HepG2 (cell line): ENCODE measurements around the gene DBNDD1. TPM values are rescaled to one million over a fixed set of nuclear protein-coding genes. Genes with fewer than 3 reads are reported as not detected.
A peak's percentile ranks its signal among the peaks of the same experiment; 100 is the strongest.

Source experiments
- CEBPB ChIP-seq: IDR thresholded peaks from 2 replicates; pipeline ENCODE4 v1.6.1; 2011; ENCODE audit warnings: low read depth, low read length, improper control_type of control experiment, borderline replicate concordance
- CEBPG ChIP-seq: IDR thresholded peaks from 2 replicates; pipeline ENCODE4 v1.6.1; 2016
- CTCF ChIP-seq: sonication (generic); formaldehyde crosslinking; IDR thresholded peaks from 2 replicates; pipeline ENCODE4 v1.5.0; 2020; ENCODE audit warnings: mild to moderate bottlenecking, missing genetic modification reagents, moderate library complexity
- HHEX ChIP-seq: IDR thresholded peaks from 2 replicates; pipeline ENCODE4 v1.6.1; 2016; ENCODE audit warnings: control low read depth
- NR2F6 ChIP-seq, 2 experiments: IDR thresholded peaks; 2 replicates each; pipeline ENCODE4 v1.6.1; 2016; ENCODE audit warnings: antibody characterized with exemption in 1 of 2, mild to moderate bottlenecking in 1 of 2
- RAD21 ChIP-seq: fragments of 450-650 bp; formaldehyde crosslinking; IDR thresholded peaks from 2 replicates; pipeline ENCODE4 v1.5.0; 2020; ENCODE audit warnings: mild to moderate bottlenecking
- RARG ChIP-seq: sonication (generic); formaldehyde crosslinking; IDR thresholded peaks from 2 replicates; pipeline ENCODE4 v1.4.0; 2020; ENCODE audit warnings: low read depth, mild to moderate bottlenecking, missing genetic modification reagents
- RBFOX2 ChIP-seq: fragments of 200-400 bp; formaldehyde crosslinking; IDR thresholded peaks from 2 replicates; pipeline ENCODE4 v1.6.1; 2017; ENCODE audit warnings: low read depth, mild to moderate bottlenecking, low read length
- REL ChIP-seq: sonication (generic); formaldehyde crosslinking; conservative IDR thresholded peaks from 2 replicates; pipeline ENCODE4 v1.8.0; 2022; ENCODE audit warnings: mild to moderate bottlenecking, missing genetic modification reagents, moderate library complexity
- RXRA ChIP-seq: sonication (generic); formaldehyde crosslinking; IDR thresholded peaks from 2 replicates; pipeline ENCODE4 v1.5.1; 2020; ENCODE audit warnings: missing genetic modification reagents
- SNAI1 ChIP-seq: sonication (generic); formaldehyde crosslinking; IDR thresholded peaks from 2 replicates; pipeline ENCODE4 v1.5.0; 2020; ENCODE audit warnings: mild to moderate bottlenecking, missing genetic modification reagents, borderline replicate concordance
- STAG1 ChIP-seq: sonication (generic); formaldehyde crosslinking; IDR thresholded peaks from 2 replicates; pipeline ENCODE4 v1.4.0; 2020; ENCODE audit warnings: missing genetic modification reagents
- TSC22D2 ChIP-seq: sonication (generic); formaldehyde crosslinking; IDR thresholded peaks from 2 replicates; pipeline ENCODE4 v1.5.1; 2020; ENCODE audit warnings: missing genetic modification reagents, mild to moderate bottlenecking, borderline replicate concordance
- ZKSCAN1 ChIP-seq: fragments of 150-350 bp; IDR thresholded peaks from 2 replicates; pipeline ENCODE4 v1.6.1; 2014; ENCODE audit warnings: low read length
- ZNF20 ChIP-seq: sonication (generic); formaldehyde crosslinking; IDR thresholded peaks from 2 replicates; pipeline ENCODE4 v1.4.0; 2020; ENCODE audit warnings: mild to moderate bottlenecking, moderate library complexity, missing genetic modification reagents
- ZNF224 ChIP-seq: sonication (generic); formaldehyde crosslinking; IDR thresholded peaks from 2 replicates; pipeline ENCODE4 v1.5.0; 2020; ENCODE audit warnings: mild to moderate bottlenecking, missing genetic modification reagents
- ZNF256 ChIP-seq: sonication (generic); formaldehyde crosslinking; conservative IDR thresholded peaks from 2 replicates; pipeline ENCODE4 v1.4.0; 2020; ENCODE audit warnings: missing genetic modification reagents
- ZNF468 ChIP-seq: sonication (generic); formaldehyde crosslinking; IDR thresholded peaks from 2 replicates; pipeline ENCODE4 v1.8.0; 2022; ENCODE audit warnings: mild to moderate bottlenecking, moderate library complexity, missing genetic modification reagents
- ZNF556 ChIP-seq: sonication (generic); formaldehyde crosslinking; IDR thresholded peaks from 2 replicates; pipeline ENCODE4 v1.4.0; 2020; ENCODE audit warnings: mild to moderate bottlenecking, missing genetic modification reagents, borderline replicate concordance
- ZNF598 ChIP-seq: sonication (generic); formaldehyde crosslinking; IDR thresholded peaks from 2 replicates; pipeline ENCODE4 v1.5.1; 2020; ENCODE audit warnings: mild to moderate bottlenecking, missing genetic modification reagents, borderline replicate concordance
- ZNF672 ChIP-seq: sonication (generic); formaldehyde crosslinking; IDR thresholded peaks from 2 replicates; pipeline ENCODE4 v1.8.1; 2022; ENCODE audit warnings: missing genetic modification reagents
- ZNF768 ChIP-seq: sonication (generic); formaldehyde crosslinking; IDR thresholded peaks from 2 replicates; pipeline ENCODE4 v1.4.0; 2020; ENCODE audit warnings: missing genetic modification reagents
- ZNF792 ChIP-seq: IDR thresholded peaks from 2 replicates; pipeline ENCODE4 v1.6.1; 2016
- ZSCAN30 ChIP-seq: sonication (generic); formaldehyde crosslinking; IDR thresholded peaks from 2 replicates; pipeline ENCODE4 v1.5.0; 2020; ENCODE audit warnings: mild to moderate bottlenecking, missing genetic modification reagents
- polyA plus RNA-seq, 8 experiments: library from polyadenylated mRNA; depleted of rRNA in 3 of 8; stranded (reverse) in 7 of 8; unstranded in 1 of 8; fragments of >200 nt; fragmentation: Illumina TruSeq in 4 of 8; extraction: Trizol in 4 of 8; gene quantifications; 2 replicates each; pipeline versions ENCODE4 v1.2.1 to v1.2.3, GENCODE V29; 2011 to 2016; ENCODE audit warnings: low read depth in 4 of 8, missing spikeins in 1 of 8, mixed read lengths in 1 of 8; ENCODE audit not compliant: insufficient read depth in 1 of 8
- total RNA-seq, 5 experiments: library from RNA; depleted of rRNA; stranded (reverse); fragments of >200 nt; fragmentation: Illumina TruSeq; extraction: Trizol; gene quantifications; 2 replicates each; pipeline ENCODE4 v1.2.3, GENCODE V29; 2016; ENCODE audit warnings: low read depth in 1 of 5
- TF ChIP-seq, protein P1 (sequence below): sonication (generic); formaldehyde crosslinking; IDR thresholded peaks from 2 replicates; pipeline ENCODE4 v1.9.0; 2021; ENCODE audit warnings: missing genetic modification reagents, borderline replicate concordance
- TF ChIP-seq, protein P2 (sequence below): IDR thresholded peaks from 2 replicates; pipeline ENCODE4 v1.6.1; 2016; ENCODE audit warnings: low read depth
- TF ChIP-seq, protein P3 (sequence below): sonication (generic); formaldehyde crosslinking; IDR thresholded peaks from 2 replicates; pipeline ENCODE4 v1.5.0; 2020; ENCODE audit warnings: missing genetic modification reagents, mild to moderate bottlenecking, borderline replicate concordance

DBNDD1 gene
- total and polyA plus RNA-seq, 2 of the 13 experiments (the other 11 are each of a cell fraction or from before 2014, with no cell fraction given), result 17.0 to 40.4 TPM

GRCh38 chr16:90019543-90020259 is 445 bp upstream of the DBNDD1 start (continued):
- TF ChIP-seq, protein P1, sequence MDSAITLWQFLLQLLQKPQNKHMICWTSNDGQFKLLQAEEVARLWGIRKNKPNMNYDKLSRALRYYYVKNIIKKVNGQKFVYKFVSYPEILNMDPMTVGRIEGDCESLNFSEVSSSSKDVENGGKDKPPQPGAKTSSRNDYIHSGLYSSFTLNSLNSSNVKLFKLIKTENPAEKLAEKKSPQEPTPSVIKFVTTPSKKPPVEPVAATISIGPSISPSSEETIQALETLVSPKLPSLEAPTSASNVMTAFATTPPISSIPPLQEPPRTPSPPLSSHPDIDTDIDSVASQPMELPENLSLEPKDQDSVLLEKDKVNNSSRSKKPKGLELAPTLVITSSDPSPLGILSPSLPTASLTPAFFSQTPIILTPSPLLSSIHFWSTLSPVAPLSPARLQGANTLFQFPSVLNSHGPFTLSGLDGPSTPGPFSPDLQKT, result no peak
- TF ChIP-seq STAG1 (no peak), ZNF556 (CRISPR knock-in tag) (no peak), ZNF20 (CRISPR knock-in tag) (no peak), ZKSCAN1 (no peak), ZNF256 (CRISPR knock-in tag) (no peak), RBFOX2 (peak; percentile 61; the same call in 1 of the 2 replicates), SNAI1 (CRISPR knock-in tag) (no peak), REL (CRISPR knock-in tag) (no peak), ZNF792 (CRISPR knock-in tag) (no peak), ZNF224 (CRISPR knock-in tag) (no peak), ZSCAN30 (CRISPR knock-in tag) (no peak), CEBPG (CRISPR knock-in tag) (no peak), TSC22D2 (CRISPR knock-in tag) (no peak), CEBPB (no peak), RXRA (CRISPR knock-in tag) (no peak), RAD21 (CRISPR knock-in tag) (no peak), ZNF468 (no peak), RARG (CRISPR knock-in tag) (no peak), CTCF (CRISPR knock-in tag) (peak; percentile 47; the same call in 1 of the 2 replicates), HHEX (no peak), ZNF598 (CRISPR knock-in tag) (no peak), ZNF768 (peak; percentile 25; the same call in 1 of the 2 replicates), NR2F6 (IDR thresholded peaks at IDR 0.05) (no peak), NR2F6 (CRISPR knock-in tag; IDR thresholded peaks at IDR 0.05) (no peak), ZNF672 (CRISPR knock-in tag) (no peak)
- TF ChIP-seq, protein P2, sequence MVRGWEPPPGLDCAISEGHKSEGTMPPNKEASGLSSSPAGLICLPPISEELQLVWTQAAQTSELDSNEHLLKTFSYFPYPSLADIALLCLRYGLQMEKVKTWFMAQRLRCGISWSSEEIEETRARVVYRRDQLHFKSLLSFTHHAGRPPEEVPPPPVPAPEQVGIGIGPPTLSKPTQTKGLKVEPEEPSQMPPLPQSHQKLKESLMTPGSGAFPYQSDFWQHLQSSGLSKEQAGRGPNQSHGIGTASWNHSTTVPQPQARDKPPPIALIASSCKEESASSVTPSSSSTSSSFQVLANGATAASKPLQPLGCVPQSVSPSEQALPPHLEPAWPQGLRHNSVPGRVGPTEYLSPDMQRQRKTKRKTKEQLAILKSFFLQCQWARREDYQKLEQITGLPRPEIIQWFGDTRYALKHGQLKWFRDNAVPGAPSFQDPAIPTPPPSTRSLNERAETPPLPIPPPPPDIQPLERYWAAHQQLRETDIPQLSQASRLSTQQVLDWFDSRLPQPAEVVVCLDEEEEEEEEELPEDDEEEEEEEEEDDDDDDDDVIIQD (CRISPR knock-in tag), result no peak
- TF ChIP-seq, protein P3, sequence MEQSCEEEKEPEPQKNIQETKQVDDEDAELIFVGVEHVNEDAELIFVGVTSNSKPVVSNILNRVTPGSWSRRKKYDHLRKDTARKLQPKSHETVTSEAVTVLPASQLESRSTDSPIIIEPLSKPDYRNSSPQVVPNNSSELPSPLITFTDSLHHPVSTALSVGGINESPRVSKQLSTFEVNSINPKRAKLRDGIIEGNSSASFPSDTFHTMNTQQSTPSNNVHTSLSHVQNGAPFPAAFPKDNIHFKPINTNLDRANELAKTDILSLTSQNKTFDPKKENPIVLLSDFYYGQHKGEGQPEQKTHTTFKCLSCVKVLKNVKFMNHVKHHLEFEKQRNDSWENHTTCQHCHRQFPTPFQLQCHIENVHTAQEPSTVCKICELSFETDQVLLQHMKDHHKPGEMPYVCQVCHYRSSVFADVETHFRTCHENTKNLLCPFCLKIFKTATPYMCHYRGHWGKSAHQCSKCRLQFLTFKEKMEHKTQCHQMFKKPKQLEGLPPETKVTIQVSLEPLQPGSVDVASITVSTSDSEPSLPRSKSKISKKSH (CRISPR knock-in tag), result no peak
